Activated CD4-positive, alpha-beta T cell treated with anti-CD3 and anti-CD28 coated beads for 48 hours (primary cell): ENCODE measurements around the gene SAYSD1.

ENCODE experiments used
- DNase-seq: peaks from one replicate; pipeline ENCODE4 v3.0.0-alpha.2; 2020

SAYSD1 gene

DNA sequence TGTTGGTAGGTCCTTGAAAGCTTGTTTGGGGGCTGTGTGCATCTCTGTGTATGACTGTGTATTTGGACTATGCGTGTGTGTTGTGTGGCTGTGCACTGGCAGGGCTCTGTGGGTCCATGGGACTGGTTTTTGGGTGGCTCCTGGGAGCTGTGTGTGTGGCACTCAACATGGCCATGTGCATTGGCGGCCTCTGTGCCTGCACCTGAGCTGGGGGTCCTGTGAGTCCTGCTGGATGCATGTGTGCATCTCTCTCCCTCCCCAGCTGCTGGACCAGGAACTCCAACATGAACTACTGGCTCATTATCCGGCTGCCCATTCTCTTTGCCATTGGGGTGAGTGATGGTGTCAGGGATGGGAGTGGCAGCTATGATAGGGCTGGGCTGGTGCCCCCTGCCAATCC, 36.3 kb downstream of the SAYSD1 start:
- DNase-seq: no peak

DNA sequence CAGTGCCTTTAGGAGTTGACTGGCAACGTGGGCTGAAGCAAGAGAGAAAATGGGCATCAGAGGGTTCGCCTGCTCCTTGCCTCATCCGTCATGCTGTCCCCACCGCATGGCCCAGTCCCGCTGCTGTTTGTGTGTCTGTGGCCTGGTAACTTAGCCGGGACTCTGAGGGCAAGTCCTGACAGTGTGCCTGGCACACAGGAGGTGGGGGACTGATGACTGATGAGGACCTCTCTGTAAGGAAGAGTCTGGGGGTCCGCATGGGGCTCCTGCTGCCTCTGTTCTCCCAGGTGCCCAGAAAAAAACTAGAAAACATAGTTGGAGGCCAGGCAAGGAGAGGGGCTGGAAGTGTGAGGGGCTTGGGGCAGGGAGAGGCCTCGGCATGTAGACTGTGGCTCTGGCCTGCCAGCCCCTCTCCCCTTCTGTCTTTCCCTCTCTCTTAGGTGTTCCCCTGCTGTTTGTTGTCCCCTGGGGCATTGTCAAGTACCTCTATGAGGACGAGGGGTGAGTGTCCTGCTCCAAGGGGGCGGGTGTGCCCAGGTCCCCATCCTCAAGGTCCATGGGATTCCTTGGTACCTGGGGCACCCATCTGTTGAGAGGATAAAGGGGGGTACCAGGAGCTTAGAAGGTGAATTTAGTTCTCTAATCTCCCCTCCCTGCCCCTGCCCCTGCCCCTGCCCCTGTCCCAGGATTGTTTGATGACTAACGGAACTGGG, 36.9 kb downstream of the SAYSD1 start:
- DNase-seq: no peak

DNA sequence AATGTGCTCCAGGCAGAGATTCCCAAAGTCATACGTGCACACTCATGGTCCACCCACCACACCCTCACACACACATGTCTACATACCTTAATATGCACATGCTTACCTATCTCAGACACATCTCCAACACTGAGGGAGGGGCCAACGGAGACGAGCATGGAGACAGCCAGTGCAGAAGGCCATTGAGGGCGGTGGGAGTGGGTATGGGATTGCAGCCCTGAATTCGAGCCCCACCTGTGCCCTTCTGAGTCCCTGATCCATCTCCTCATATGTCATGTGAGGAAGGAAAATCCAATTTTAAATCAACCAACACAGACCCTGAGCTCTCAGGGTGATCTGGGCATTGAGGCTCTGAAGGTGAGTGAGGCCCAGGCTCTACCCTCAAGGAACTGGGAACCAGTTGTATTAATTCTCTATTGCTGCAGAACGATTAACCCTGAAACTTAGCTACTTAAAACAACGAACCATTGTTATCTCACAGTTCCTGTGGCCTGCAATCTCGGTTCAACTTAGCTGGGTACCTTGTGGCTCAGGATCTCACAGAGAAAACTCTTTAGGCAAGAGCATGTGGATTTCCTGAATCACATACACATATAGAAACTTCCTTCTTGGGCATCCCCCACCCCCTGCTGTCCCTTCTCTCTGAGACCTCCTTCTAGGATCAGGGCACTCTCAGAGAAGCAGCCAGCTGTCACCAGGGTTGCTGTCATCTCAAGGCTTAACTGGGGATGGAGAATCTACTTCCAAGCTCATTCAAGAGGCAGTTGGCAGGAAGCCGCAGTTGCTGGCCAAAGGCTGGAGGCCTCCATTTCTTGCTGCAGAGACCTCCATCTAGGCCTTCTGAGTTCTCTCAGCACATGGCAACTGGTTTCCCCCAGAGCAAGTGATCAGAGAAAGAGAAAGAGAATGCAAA, 38.1 kb downstream of the SAYSD1 start:
- DNase-seq: no peak

DNA sequence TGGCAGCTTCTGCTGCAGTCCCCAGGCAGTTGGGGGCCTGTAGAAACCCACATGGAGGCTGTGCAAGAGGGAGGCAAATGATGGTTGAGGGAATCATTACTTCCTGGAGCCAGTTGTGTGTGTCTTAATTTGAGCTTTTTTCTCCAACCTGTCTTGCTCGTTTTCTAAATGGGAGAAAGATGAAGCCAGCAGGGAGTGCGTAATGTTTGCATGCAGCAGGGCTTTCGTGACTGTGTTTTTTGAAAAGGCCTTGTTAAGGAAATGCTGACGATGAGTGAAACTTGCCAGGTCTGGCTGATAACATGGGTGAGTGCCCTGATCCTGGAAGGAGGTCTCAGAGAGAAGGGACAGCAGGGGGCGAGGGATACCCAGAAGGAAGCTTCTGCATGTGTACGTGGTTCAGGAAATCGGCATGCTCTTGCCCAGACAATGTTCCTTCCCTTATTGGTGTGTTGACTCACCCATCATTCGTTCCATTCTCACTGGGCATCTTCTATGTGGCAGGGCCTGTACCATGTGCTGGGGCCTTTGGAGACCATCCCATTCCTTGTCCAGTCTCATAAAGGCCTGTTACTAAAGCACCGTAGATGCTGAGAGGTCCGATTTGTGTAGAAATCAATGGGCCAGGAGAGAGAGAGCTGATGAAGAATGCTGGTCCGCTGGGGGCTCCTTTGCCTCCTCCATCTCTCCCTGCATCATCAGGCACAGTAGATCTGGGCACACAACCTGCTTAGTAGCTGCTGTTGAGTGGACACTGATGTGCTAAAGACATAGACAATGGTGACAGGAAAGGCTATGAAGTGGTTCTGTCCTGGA, 39.0 kb downstream of the SAYSD1 start:
- DNase-seq: no peak

DNA sequence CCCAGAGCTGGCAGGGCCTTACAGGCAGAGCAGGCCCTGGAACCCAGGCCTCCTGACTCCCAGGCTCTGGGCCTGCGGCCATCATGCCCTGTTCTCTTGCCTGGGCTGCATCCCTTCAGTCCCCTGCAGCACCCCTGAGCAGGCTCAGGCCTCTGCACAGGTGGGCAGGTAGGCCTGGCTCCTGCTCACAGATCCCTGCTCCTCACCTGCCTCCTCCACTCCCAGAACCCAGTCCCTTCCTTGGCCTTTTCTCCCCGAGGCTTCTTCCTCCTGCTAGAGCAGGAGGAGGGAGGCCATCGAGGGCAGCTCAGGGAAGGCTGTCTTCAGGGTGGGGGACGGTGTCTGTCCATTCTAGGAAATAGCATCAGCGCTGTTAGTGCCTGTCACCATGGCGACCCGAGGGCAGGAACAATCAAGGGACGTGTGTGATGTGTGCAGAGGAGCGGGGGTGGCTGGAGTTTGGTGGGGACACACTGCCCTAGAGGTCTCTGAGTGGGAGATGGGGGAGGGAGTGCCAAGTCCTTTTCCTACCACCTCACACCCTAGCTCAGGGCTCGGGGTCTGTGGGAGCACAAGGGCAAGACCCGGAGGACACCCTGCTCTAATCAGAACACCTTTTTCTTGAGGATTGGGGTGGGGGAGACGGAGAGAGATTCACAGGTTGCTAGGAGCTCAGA, 39.8 kb downstream of the SAYSD1 start:
- no peak for DNase-seq

DNA sequence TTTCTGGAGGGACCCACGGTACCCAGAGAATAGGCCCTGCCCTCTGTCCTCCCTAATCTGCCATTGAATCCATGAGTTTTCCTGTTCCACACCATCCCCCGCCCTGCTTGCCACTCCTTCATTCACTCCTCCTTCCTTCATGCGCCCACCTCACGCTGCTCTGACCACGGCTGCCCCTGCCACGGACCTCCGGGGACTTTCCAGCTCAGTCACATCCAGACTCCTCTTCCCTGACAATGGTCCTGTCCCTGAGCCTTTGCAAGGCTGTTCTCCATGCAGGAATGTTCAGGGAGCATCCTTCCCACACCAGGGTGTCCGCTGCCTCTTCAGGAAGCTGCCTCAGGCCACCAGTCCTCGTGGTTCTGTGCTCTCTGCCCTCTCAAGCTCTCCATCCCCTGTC, 40.5 kb downstream of the SAYSD1 start:
- no peak for DNase-seq

DNA sequence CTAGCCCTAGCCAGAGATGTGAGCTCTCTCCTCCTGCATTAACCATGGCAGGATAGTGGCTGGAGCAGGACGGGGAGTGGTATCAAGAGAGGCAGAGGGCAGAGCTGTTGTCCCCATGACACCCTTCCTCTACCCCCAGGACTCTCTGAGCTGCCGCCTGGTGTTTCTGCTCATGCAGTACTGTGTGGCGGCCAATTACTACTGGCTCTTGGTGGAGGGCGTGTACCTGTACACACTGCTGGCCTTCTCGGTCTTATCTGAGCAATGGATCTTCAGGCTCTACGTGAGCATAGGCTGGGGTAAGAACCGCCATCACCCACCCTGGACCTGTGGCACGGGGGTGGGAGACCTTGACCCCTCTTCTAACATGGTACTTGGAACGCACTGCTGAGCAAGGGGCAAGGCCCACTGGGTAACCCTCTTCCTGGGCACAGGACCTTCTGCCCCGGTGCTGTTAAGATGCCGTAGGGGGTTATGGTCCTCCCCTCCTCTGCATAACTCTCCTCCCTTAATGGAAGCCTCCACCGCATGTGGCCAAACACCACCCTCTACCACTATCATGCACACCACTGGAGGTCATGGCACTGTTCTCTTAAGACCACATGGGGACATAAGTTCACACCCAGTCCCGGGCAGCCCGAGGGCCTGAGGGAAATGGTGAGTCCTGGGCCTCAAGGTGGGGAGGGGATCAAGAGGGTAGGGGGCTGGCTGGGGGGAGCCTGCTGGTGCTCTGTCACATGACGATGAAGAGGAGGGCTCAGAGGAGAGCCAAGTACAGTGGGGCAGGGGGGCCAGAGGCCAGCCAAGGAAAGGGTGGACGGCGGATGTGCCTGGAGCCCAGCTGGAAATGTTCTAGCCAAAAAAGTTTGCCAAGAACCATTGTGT, 41.3 kb downstream of the SAYSD1 start:
- no peak for DNase-seq

DNA sequence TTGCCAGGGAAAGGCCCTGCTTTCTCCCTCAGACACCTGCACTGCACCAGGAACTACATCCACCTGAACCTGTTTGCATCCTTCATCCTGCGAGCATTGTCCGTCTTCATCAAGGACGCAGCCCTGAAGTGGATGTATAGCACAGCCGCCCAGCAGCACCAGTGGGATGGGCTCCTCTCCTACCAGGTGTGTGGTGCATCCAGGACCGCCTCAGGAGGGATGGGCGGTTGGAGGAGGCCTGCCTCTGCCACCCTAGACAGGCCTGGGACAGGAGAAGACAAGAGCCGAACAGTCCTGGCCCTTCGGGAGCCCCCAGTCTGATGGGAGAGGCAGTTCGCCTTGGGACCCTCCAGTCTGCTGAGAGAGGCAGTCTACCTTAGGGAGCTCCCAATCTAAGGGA, 42.2 kb downstream of the SAYSD1 start:
- DNase-seq: no peak

DNA sequence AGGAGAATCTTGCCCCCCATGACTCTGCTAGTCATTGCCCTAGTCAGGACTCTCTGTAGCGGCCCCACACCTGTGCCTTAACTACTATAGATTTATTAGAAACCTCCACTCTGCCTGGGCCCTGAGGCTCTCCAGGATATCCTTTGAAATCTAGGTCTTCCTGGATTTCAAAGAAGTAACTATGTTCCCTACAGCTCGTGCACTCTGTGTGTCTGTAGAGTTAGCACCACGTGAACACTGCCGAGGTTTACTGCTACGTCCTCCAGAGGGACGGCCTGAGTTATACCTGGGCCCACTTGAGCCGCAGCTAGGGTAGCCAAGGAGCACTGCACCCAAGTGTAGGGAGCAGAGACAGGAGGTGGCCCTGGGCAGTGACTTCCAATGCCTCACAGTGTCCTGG, 46.6 kb downstream of the SAYSD1 start:
- no peak for DNase-seq

DNA sequence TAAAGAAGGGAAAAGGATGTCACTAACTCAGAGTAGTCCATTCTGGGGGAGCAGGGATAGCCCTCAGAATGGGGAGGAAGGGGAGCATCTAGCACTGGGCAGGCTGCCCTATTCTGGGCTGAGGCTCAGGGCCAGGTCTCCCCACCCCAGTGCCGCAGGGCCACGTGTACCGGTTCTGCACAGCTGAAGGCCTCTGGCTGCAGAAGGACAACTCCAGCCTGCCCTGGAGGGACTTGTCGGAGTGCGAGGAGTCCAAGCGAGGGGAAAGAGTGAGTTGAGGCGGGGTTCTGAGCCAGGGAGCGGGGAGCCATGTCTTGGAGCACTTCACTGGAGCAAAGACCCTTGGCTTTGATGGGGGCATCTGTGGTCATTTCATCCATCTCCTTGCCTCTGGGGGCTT, 49.4 kb downstream of the SAYSD1 start:
- DNase-seq: no peak

DNA sequence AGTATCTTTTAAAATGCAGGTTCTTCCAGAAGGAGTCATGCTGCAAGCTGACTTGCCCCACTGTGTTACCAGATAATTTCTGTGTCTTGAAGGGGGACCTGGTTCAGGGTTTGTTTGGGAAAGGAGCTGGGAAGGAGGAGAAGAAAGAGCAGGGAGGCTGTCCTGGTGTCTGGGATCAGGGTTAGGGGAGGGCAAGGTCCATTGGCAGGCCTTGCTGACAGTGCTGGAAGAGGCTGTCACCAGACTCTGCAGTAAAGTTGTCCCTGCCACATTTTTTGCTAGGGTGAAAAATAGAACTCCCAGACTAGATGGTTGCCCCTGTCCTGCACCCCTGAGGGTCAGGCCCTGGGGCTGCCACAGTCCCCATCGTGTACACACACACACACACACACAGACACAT, 51.5 kb downstream of the SAYSD1 start:
- DNase-seq: no peak

DNA sequence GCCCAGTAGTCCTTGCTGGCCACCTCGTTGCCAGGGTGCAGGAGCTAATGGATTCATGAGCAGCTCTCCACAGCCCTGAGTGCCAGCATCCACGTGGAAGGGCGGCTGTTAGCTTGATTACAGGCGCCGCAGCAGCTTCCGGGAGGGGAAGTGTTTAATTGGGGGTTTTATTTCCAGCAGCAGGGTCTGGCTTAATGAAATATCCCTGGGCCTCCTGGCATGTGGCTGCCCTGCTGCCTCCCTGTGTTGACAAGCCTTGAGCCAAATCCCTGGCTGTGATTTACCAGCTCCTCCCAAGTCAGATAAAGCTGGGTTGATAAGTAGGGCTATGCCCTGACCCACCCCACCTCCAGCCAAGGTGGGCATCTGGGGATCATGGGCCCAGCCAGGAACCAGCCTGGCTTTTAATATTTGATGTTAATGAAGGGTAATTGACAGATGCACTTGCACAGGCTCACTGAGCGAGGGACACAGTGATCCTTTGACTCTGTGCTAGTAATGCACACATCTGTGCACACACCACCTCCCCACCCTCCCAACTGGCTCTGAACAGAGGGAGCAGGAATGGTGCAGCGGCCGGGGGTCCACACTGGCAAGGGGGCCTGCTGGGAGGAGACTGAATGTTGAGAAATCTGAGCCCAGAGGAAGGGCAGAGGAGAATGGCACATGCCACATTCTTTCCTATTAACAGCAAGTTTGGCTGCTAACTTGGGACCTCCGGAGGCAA, 52.8 kb downstream of the SAYSD1 start:
- no peak for DNase-seq

DNA sequence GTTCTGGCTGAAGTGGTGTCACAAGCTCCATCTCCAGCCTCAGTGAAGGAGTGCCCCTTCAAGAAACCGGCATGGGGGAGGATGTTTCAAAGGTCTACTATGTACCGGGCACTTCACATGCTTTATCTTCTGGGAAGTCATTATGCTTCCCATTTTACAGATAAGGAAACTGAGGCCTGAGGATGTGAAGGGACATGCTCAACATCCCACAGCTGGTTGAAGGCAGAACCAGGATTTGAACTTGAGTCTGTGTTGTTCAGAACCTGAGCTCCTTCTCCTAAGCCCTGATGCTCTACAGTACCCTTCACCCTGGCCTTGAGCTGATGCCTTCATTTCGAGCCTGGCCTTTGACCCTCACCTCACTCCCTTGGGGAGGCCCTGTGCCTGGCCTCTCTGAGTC, 53.4 kb downstream of the SAYSD1 start:
- no peak for DNase-seq

DNA sequence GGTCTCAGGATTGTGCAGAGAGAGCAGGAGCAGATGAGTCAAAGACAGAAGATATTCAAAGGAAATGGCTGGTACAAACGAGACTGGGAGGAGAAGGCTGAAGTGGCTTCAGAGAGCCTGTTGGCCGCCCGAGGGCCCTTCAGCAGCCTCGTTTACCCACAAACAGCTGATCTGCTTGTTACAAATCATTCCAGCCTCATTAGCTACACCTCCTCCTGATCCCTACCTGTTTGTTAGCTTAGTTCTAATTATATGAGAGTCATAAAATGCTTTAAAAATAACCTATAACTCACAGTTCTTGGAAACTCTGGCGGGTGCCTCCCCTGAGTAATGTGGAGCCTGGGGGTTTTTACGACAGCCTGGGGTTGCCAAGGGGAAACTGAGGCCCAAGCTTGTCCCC, 53.8 kb downstream of the SAYSD1 start:
- DNase-seq: no peak

DNA sequence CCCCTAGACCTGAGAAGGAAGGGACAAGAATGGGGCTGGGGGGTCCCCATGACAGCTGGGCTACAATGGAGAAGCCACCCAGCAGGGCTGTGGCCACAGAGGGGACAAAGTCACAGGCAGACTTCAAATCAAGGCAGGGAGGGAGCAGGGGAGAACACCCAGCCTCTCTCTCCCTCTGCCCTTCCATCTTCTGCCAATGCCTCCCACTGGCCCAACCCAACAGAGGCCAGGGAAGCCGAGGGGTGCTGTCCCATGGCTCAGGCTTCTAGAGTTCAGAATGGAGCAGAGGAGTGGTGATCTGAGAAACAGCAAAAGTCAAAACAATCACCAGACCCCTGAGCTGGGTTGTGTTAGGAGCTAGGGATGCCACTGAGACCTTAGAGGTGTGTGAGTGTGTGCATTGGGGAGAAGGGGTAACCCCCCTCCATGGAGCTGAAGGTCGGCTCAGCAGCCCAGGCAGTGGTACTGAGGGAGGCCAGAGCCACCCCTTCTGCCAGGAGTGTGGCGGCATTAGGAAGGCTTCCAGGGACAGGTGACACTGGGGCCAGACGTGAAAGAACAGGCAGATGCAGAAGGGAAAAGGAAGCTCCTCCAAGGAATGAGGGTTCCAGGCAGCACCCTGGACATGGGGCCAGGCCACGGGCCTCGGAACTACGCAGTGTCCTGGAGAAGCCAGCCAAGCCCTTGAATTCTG, 54.4 kb downstream of the SAYSD1 start:
- no peak for DNase-seq

DNA sequence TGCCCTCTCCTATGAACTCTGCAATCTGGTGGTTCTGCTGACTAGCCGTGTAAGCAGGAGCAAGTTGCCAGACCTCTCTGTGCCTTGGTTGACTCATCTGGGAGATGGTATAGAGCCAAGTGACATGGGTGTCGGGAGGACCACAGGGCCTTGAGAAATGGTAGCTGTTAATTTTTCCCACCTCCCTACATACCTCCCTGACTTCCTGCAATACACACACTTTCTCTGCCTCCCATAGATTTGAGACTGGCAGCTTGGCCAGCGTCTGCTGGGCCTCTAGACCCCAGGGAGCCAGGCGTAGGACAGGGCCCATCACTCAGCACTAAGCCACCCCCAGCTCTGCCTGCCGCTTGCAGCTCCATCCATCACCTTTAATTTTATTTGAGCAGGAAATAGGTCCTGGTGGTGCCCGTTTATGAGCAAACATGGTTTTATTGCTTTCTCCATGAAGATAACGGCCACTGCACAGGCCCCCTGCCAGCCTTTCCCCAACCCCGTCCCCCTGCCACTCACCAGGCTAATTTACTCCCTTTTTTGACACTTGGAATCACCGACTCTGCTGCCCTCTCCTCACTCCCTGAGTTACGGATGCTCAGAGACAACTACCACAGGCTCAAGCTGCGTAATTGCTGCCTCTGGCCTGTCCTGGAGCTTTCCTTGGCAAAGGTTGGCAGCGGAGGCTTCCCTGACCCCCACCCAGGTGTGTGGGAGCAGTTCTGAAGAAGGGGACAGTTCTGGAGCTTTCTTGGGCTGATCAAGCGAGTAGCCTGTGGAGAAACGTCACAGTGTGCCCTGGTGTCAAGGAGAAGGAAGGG, 55.3 kb downstream of the SAYSD1 start:
- no peak for DNase-seq

DNA sequence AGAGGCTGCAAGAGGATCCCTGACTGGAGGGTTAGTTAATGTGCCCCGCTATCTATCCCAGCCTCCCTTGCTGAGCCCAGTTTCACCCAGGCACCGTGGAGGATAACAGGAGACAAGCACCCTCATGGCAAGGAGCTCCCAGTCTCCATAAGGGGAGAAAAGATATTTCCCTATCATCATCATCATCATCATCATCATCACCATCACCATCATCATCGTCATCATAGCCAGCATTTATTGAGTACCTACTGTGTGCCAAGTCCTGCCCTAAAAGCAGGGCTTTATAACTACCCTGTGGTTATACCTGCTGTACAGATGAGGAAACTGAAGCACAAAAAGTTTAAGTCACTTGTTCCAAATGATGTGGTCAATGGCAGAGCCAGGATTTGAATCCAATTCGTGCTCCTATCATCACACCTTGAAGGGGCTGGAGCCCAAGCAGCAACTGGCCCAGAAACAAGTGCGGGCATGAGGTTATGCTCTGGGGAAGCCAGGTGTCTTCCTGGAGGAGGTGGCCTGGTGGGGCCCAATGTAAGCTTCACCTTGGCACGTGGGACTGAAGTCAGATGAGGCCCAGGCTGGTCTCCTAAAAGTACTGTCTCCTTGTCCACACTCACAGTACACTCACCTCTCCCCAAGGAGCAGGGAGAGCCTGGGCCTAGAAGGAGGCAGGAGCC, 56.4 kb downstream of the SAYSD1 start:
- DNase-seq: no peak

DNA sequence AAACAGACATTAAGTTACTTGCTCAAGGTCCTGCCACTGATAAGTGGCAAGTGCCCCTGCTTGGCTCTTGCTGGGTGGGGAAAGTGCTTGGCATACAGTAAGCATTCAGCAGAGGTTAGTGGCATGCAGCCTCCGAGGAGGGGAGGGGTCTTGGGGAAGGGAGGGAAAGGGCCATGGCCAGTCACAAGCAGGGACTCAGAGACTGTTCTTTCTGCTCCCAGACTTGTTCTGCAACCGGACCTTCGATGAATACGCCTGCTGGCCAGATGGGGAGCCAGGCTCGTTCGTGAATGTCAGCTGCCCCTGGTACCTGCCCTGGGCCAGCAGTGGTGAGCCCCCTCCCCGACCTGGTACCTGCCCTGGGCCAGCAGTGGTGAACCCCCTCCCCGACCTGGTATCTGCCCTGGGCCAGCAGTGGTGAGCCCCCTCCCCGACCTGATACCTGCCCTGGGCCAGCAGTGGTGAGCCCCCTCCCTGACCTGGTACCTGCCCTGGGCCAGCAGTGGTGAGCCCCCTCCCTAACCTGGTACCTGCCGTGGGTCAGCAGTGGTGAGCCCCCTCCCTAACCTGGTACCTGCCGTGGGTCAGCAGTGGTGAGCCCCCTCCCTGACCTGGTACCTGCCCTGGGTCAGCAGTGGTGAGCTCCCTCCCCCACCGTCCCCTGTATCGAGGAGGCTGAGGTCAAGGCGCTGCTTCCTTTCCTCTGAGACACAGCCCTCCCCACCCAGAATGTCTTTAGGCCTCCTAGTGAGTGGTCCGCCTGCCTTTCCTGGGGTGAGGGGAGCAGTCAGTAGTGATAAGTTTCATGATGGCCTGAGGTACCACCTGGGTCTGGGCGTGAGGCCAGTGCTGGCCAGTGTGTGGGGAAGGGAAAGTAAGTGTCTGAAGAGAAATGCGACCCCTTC, 57.5 kb downstream of the SAYSD1 start:
- no peak for DNase-seq
